B cell (primary cell): ENCODE results near the gene MZF1.

Experiments
- EZH2 ChIP-seq: IDR thresholded peaks from 2 replicates; pipeline ENCODE4 v1.6.1; 2012; ENCODE audit warnings: borderline replicate concordance, low read depth, mild to moderate bottlenecking, moderate library complexity, low read length; ENCODE audit not compliant: insufficient read depth, poor library complexity, severe bottlenecking
- TF ChIP-seq, protein P1 (sequence below): fragments of 200-600 bp; IDR thresholded peaks from one replicate; pipeline ENCODE4 v1.8.0; 2022; ENCODE audit warnings: antibody characterized with exemption, mild to moderate bottlenecking

DNA sequence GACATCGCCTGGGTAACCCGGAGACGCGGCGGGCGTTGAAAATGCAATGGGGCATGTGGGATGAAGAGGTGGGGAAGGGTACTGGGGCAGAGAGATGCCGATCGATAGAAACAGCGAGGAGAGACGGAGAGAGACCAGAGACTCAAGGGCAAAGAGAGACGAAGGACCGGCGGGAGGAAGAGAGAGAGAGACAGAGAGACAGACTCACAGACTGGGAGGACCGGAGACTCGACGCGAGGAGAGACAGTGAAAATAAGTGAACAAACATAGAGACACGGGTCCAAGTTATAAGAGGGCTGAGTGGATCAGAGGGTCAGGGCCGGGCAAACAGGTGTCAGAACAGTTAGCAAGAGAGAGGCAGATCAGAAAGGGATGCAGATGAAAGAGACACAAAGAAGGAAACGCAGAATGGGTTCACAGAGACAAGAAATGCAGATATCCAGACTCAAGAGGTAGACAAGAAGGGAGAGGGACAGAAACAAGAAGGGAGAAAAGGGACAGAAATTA lies 576 bp upstream of the MZF1 start:
- TF ChIP-seq, protein P1, sequence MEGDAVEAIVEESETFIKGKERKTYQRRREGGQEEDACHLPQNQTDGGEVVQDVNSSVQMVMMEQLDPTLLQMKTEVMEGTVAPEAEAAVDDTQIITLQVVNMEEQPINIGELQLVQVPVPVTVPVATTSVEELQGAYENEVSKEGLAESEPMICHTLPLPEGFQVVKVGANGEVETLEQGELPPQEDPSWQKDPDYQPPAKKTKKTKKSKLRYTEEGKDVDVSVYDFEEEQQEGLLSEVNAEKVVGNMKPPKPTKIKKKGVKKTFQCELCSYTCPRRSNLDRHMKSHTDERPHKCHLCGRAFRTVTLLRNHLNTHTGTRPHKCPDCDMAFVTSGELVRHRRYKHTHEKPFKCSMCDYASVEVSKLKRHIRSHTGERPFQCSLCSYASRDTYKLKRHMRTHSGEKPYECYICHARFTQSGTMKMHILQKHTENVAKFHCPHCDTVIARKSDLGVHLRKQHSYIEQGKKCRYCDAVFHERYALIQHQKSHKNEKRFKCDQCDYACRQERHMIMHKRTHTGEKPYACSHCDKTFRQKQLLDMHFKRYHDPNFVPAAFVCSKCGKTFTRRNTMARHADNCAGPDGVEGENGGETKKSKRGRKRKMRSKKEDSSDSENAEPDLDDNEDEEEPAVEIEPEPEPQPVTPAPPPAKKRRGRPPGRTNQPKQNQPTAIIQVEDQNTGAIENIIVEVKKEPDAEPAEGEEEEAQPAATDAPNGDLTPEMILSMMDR = no peak
- TF ChIP-seq EZH2 = no peak
